ENCODE results near the gene TM9SF3. TPM values are rescaled to one million over a fixed set of nuclear protein-coding genes. Genes with fewer than 3 reads are reported as not detected.

TM9SF3 gene
- total and polyA plus RNA-seq, 2 of the 4 experiments (the other 2 are of a cell fraction) = 33.7 to 61.8 TPM

GRCh38 chr10:96622013-96622787, 35.4 kb upstream of the TM9SF3 start:
- Histone ChIP-seq H2AK9ac (replicated peaks; ENCODE audit: low read depth, low read length, poor library complexity) (no peak overlapping the region), H3K27me3 (ENCODE audit: control insufficient read depth, insufficient read depth, low read length) (peaks cover 13% of the 10 kb centered on the region)
- POLR2A ChIA-PET (ENCODE audit: unreplicated experiment) = no interaction called here

More at GRCh38 chr10:96622013-96622787, 35.4 kb upstream of the TM9SF3 start:
- no peak overlapping the region for H3K4me2 ChIP-seq (ENCODE audit: low read depth, low read length)
- no peak overlapping the region for H2BK20ac ChIP-seq (ENCODE audit: low read depth, low read length)
- CTCF ChIA-PET = interaction anchor here (0.6 to 0.7 kb wide), 3 partner anchors 11 to 246 kb away, joined by 3 to 4 read pairs (median 3); no protein-coding TSS in a partner anchor
- H2BK15ac ChIP-seq (ENCODE audit: low read depth, low read length) = no peak overlapping the region
- H4K5ac ChIP-seq (ENCODE audit: low read depth, low read length) = no peak overlapping the region
- no peak for DNase-seq
- H3K4ac ChIP-seq (ENCODE audit: low read depth, low read length) = no peak overlapping the region
- intact Hi-C loops (cut with micrococcal nuclease) (no loop called here), in situ Hi-C loops (cut with MboI; ENCODE audit: low sequenced_read_pairs) (no loop called here), dilution Hi-C loops (cut with HindIII; ENCODE audit: low sequenced_read_pairs, unreplicated experiment) (no loop called here)
- H3K18ac ChIP-seq (ENCODE audit: low read depth, low read length) = no peak overlapping the region
- H2AK5ac ChIP-seq (ENCODE audit: low read depth, low read length) = no peak overlapping the region
- no peaks in the 10 kb centered on the region for H3K9me3 ChIP-seq (ENCODE audit: control insufficient read depth, insufficient read depth, low read length)
- H2AFZ ChIP-seq (replicated peaks; ENCODE audit: low read length, poor library complexity) = no peak overlapping the region
- no peak overlapping the region for H3K4me3 ChIP-seq (ENCODE audit: insufficient read depth, low read depth, low read length)
- H3K14ac ChIP-seq (replicated peaks; ENCODE audit: low read depth, low read length) = no peak overlapping the region
- H3K4me1 ChIP-seq (ENCODE audit: control insufficient read depth, insufficient read depth, low read length) = no peaks in the 10 kb centered on the region
- TF ChIP-seq, protein P1, sequence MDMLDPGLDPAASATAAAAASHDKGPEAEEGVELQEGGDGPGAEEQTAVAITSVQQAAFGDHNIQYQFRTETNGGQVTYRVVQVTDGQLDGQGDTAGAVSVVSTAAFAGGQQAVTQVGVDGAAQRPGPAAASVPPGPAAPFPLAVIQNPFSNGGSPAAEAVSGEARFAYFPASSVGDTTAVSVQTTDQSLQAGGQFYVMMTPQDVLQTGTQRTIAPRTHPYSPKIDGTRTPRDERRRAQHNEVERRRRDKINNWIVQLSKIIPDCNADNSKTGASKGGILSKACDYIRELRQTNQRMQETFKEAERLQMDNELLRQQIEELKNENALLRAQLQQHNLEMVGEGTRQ (IDR thresholded peaks at IDR 0.05; ENCODE audit: low read depth, low read length) = no peak
- TF ChIP-seq CEBPB (IDR thresholded peaks at IDR 0.05; ENCODE audit: low read depth, low read length) = no peak
- TF ChIP-seq POLR2A (IDR thresholded peaks at IDR 0.05; ENCODE audit: low read depth, low read length) = no peak
- no peak for TF ChIP-seq RFX5 (IDR thresholded peaks at IDR 0.05; ENCODE audit: low read depth, low read length)
- TF ChIP-seq FOS (IDR thresholded peaks at IDR 0.05; ENCODE audit: low read depth, low read length) = no peak
- H2BK120ac ChIP-seq (ENCODE audit: low read depth, low read length) = no peak overlapping the region
- H3K27ac ChIP-seq (ENCODE audit: insufficient read depth, low read length) = no peak overlapping the region
- WGBS, 2 experiments (ENCODE audit: extremely low coverage in 2 of 2, insufficient read length in 1 of 2) = no CpG with 5 or more reads among the region's 6 CpGs
- no peaks in the 10 kb centered on the region for H3K36me3 ChIP-seq (ENCODE audit: control insufficient read depth, insufficient read depth, low read length)
- BruUV-seq (replicated peaks) = no TSS peak
- no peak overlapping the region for H4K8ac ChIP-seq (ENCODE audit: low read depth in 2 of 2, low read length in 2 of 2)
- no peaks in the 10 kb centered on the region for H3K9me1 ChIP-seq (ENCODE audit: insufficient read depth, low read length)
- no peak overlapping the region for H3K9ac ChIP-seq (ENCODE audit: low read depth, low read length)
- H3K56ac ChIP-seq (ENCODE audit: extremely low read depth, insufficient read depth, low read length) = no peak overlapping the region
- no peak overlapping the region for H3K23ac ChIP-seq (ENCODE audit: low read depth, low read length)
- H4K91ac ChIP-seq (ENCODE audit: insufficient read depth, low read depth, low read length) = no peak overlapping the region
- no peaks in the 10 kb centered on the region for H3K79me1 ChIP-seq (ENCODE audit: low read depth in 1 of 2, low read length in 2 of 2)
- no peak for ATAC-seq (ENCODE audit: low read depth)
- H2BK5ac ChIP-seq (ENCODE audit: low read depth, low read length, poor library complexity, severe bottlenecking) = no peak overlapping the region
- H4K20me1 ChIP-seq (ENCODE audit: insufficient read depth, low read length) = no peaks in the 10 kb centered on the region
